AG09319 (cell line): ENCODE measurements around the gene UPF2.

Experiments
- DNase-seq: peaks from one replicate; pipeline ENCODE4 v3.0.0-alpha.2; 2010; ENCODE audit warnings: low read depth; ENCODE audit errors: extremely low read depth
- CTCF ChIP-seq: IDR thresholded peaks from 2 replicates; pipeline ENCODE4 v1.5.1; 2011; ENCODE audit warnings: low read depth, mild to moderate bottlenecking, inconsistent platforms, low read length, moderate library complexity

UPF2 gene

GRCh38 chr10:11876805-11877590, 165.6 kb downstream of the UPF2 start:
- no peak for TF ChIP-seq CTCF
- no peak for DNase-seq

- DNase-seq: no peak
- no peak for TF ChIP-seq CTCF
Measured at GRCh38 chr10:11876324-11876723, 166.3 kb downstream of the UPF2 start.

- DNase-seq: peak; percentile 60
- TF ChIP-seq CTCF: no peak
Measured at GRCh38 chr10:11875494-11876281, 166.9 kb downstream of the UPF2 start.

GRCh38 chr10:11874568-11875493, 167.8 kb downstream of the UPF2 start:
- TF ChIP-seq CTCF: no peak
- DNase-seq: no peak

GRCh38 chr10:11871466-11871865, 171.1 kb downstream of the UPF2 start:
- no peak for TF ChIP-seq CTCF
- DNase-seq: no peak

- no peak for DNase-seq
- no peak for TF ChIP-seq CTCF
Measured at GRCh38 chr10:11870900-11871400, 171.7 kb downstream of the UPF2 start.
